GM23248 (cell line): ENCODE measurements around the gene TEAD4. TPM values are rescaled to one million over a fixed set of nuclear protein-coding genes. Genes with fewer than 3 reads are reported as not detected.

Source experiments
- DNase-seq: peaks from one replicate; pipeline ENCODE4 v3.0.0-alpha.2; 2015
- H2AFZ ChIP-seq: fragments of 200-600 bp; sonication (generic); 2 replicates; pipeline ENCODE4 v1.6.1; 2016; ENCODE audit warnings: antibody characterized with exemption
- H3F3A ChIP-seq: fragments of 200-600 bp; sonication (generic); 2 replicates; pipeline ENCODE4 v1.6.1; 2016; ENCODE audit warnings: mild to moderate bottlenecking, antibody characterized with exemption, mixed run types; ENCODE audit not compliant: insufficient read depth
- H3K27ac ChIP-seq: fragments of 200-600 bp; sonication (generic); 2 replicates; pipeline ENCODE4 v1.5.1; 2016; ENCODE audit warnings: mild to moderate bottlenecking
- H3K27me3 ChIP-seq: fragments of 200-600 bp; sonication (generic); replicated peaks from 2 replicates; pipeline ENCODE4 v1.6.1; 2016; ENCODE audit warnings: mild to moderate bottlenecking; ENCODE audit not compliant: insufficient read depth
- H3K36me3 ChIP-seq: fragments of 200-600 bp; sonication (generic); 2 replicates; pipeline ENCODE4 v1.6.1; 2016; ENCODE audit warnings: low read depth, mild to moderate bottlenecking
- H3K4me1 ChIP-seq: fragments of 200-600 bp; sonication (generic); 2 replicates; pipeline ENCODE4 v1.6.1; 2016; ENCODE audit warnings: mild to moderate bottlenecking; ENCODE audit not compliant: insufficient read depth
- H3K4me2 ChIP-seq: fragments of 200-600 bp; sonication (generic); one replicate; pipeline ENCODE4 v1.6.1; 2016; ENCODE audit warnings: mild to moderate bottlenecking; ENCODE audit not compliant: unreplicated experiment
- H3K4me3 ChIP-seq: fragments of 200-600 bp; sonication (generic); 2 replicates; pipeline ENCODE4 v1.5.1; 2016; ENCODE audit warnings: mild to moderate bottlenecking
- H3K79me2 ChIP-seq: fragments of 200-600 bp; sonication (generic); 2 replicates; pipeline ENCODE4 v1.6.1; 2016; ENCODE audit warnings: mild to moderate bottlenecking; ENCODE audit not compliant: insufficient read depth
- H3K9ac ChIP-seq: fragments of 200-600 bp; sonication (generic); 2 replicates; pipeline ENCODE4 v1.6.1; 2016; ENCODE audit warnings: mild to moderate bottlenecking
- H3K9me2 ChIP-seq: fragments of 200-600 bp; sonication (generic); 2 replicates; pipeline ENCODE4 v1.6.1; 2016; ENCODE audit warnings: mixed run types, mild to moderate bottlenecking, moderate library complexity; ENCODE audit not compliant: insufficient read depth
- H3K9me3 ChIP-seq: fragments of 200-600 bp; sonication (generic); one replicate; pipeline ENCODE4 v1.6.1; 2017; ENCODE audit warnings: low read depth
- H4K20me1 ChIP-seq: fragments of 200-600 bp; sonication (generic); 2 replicates; pipeline ENCODE4 v1.6.0; 2016; ENCODE audit not compliant: insufficient read depth
- EZH2 ChIP-seq: fragments of 200-600 bp; sonication (generic); IDR thresholded peaks from 2 replicates; pipeline ENCODE4 v1.6.1; 2018; ENCODE audit warnings: antibody characterized with exemption, mild to moderate bottlenecking; ENCODE audit not compliant: insufficient read depth, poor library complexity, severe bottlenecking
- EZH2phosphoT487 ChIP-seq: fragments of 200-600 bp; sonication (generic); IDR thresholded peaks from 2 replicates; pipeline ENCODE4 v1.6.1; 2018; ENCODE audit warnings: antibody characterized with exemption, moderate library complexity, mild to moderate bottlenecking, low read depth; ENCODE audit not compliant: insufficient read depth
- WGBS, 2 experiments: methylation state at CpG; one replicate each; pipeline ENCODE4 v1.1.6; 2015 to 2017; ENCODE audit warnings: low lambda C conversion rate in 2 of 2, low coverage in 1 of 2; ENCODE audit errors: missing lambda C conversion rate in 2 of 2; 5-methylcytosine and 5-hydroxymethylcytosine counted together
- in situ Hi-C: fragments of 300-500 bp; cut with MboI; formaldehyde crosslinking; loops from 2 replicates; pipeline ENCODE4 v1.15.0; 2020
- polyA plus RNA-seq: library from polyadenylated mRNA; unstranded; fragments of >200 nt; fragmentation: Nextera tagmentation; extraction: Ambion mirVana; gene quantifications from 2 replicates; pipeline ENCODE4 v1.2.1, GENCODE V29; 2016
- total RNA-seq: library from RNA; depleted of rRNA; stranded (reverse); fragments of >200 nt; shearing (Covaris generic); gene quantifications from 2 replicates; pipeline ENCODE4 v1.2.3, GENCODE V29; 2014

The TEAD4 gene
- total and polyA plus RNA-seq, 2 experiments from 2014 or later = 13.6 to 13.8 TPM

- Histone ChIP-seq H3K79me2 (no peaks in the 10 kb centered on the region), H3F3A (no peaks in the 10 kb centered on the region), H3K4me2 (no peak overlapping the region), H3K9me3 (no peaks in the 10 kb centered on the region), H3K4me1 (no peaks in the 10 kb centered on the region), H4K20me1 (no peaks in the 10 kb centered on the region), H3K9me2 (no peaks in the 10 kb centered on the region), H2AFZ (no peak overlapping the region), H3K36me3 (no peaks in the 10 kb centered on the region), H3K4me3 (no peak overlapping the region), H3K27me3 (no peaks in the 10 kb centered on the region; the same call in 1 of the 2 replicates), H3K27ac (no peak overlapping the region), H3K9ac (no peak overlapping the region)
- TF ChIP-seq EZH2phosphoT487 (no peak), EZH2 (no peak)
- DNase-seq = no peak
- in situ Hi-C loops = no loop called here
- 81 to 89% methylated on average over 9 of the region's 9 CpGs for WGBS, 2 experiments
Measured at GRCh38 chr12:3049176-3049575, 90.0 kb downstream of the TEAD4 start.

GRCh38 chr12:3049611-3050249 lies 90.5 kb downstream of the TEAD4 start:
- TF ChIP-seq EZH2 = no peak
- TF ChIP-seq EZH2phosphoT487 = no peak
- Histone ChIP-seq H3F3A (no peaks in the 10 kb centered on the region), H3K9ac (no peak overlapping the region), H3K9me3 (no peaks in the 10 kb centered on the region), H2AFZ (no peak overlapping the region), H3K36me3 (no peaks in the 10 kb centered on the region), H4K20me1 (no peaks in the 10 kb centered on the region), H3K4me3 (no peak overlapping the region), H3K9me2 (no peaks in the 10 kb centered on the region), H3K4me2 (no peak overlapping the region), H3K27me3 (no peaks in the 10 kb centered on the region; the same call in 1 of the 2 replicates), H3K27ac (no peak overlapping the region), H3K79me2 (no peaks in the 10 kb centered on the region), H3K4me1 (no peaks in the 10 kb centered on the region)
- DNase-seq = no peak
- in situ Hi-C loops = no loop called here
- 81 to 82% methylated on average over 11 of the region's 11 CpGs for WGBS, 2 experiments

GRCh38 chr12:3054374-3054773 lies 95.2 kb downstream of the TEAD4 start:
- no peak for TF ChIP-seq EZH2phosphoT487
- TF ChIP-seq EZH2 = no peak
- no peaks in the 10 kb centered on the region for H3F3A ChIP-seq

GRCh38 chr12:3055026-3055703 lies 96.0 kb downstream of the TEAD4 start:
- no peak overlapping the region for H3K27ac ChIP-seq
- H3F3A ChIP-seq = no peaks in the 10 kb centered on the region
- no peaks in the 10 kb centered on the region for H3K36me3 ChIP-seq
- H3K9me2 ChIP-seq = no peaks in the 10 kb centered on the region
- no peaks in the 10 kb centered on the region for H3K4me1 ChIP-seq
- no peak overlapping the region for H2AFZ ChIP-seq
- no peaks in the 10 kb centered on the region for H3K79me2 ChIP-seq
- 34 to 37% methylated on average over 12 of the region's 12 CpGs for whole genome bisulfite sequencing, 2 experiments
- no peak overlapping the region for H3K4me2 ChIP-seq
- H3K9me3 ChIP-seq = no peaks in the 10 kb centered on the region
- in situ Hi-C loops = no loop called here
- TF ChIP-seq EZH2phosphoT487 (no peak), EZH2 (no peak)
- no peak for DNase-seq
- no peak overlapping the region for H3K9ac ChIP-seq
- H3K27me3 ChIP-seq = peaks cover 12% of the 10 kb centered on the region
- no peak overlapping the region for H3K4me3 ChIP-seq
- no peaks in the 10 kb centered on the region for H4K20me1 ChIP-seq

More at GRCh38 chr12:3054374-3054773, 95.2 kb downstream of the TEAD4 start:
- no peaks in the 10 kb centered on the region for H4K20me1 ChIP-seq
- no peaks in the 10 kb centered on the region for H3K36me3 ChIP-seq
- no peak overlapping the region for H3K9ac ChIP-seq
- in situ Hi-C loops = no loop called here
- no peaks in the 10 kb centered on the region for H3K79me2 ChIP-seq
- H3K4me3 ChIP-seq = no peak overlapping the region
- no peak for DNase-seq
- no peak overlapping the region for H3K4me2 ChIP-seq
- no peaks in the 10 kb centered on the region for H3K9me3 ChIP-seq
- no peaks in the 10 kb centered on the region for H3K4me1 ChIP-seq
- WGBS, 2 experiments = 86 to 87% methylated on average over 7 of the region's 7 CpGs
- H2AFZ ChIP-seq = no peak overlapping the region
- H3K27me3 ChIP-seq = peaks cover 12% of the 10 kb centered on the region
- no peaks in the 10 kb centered on the region for H3K9me2 ChIP-seq
- no peak overlapping the region for H3K27ac ChIP-seq
